Suprapubic skin (tissue), 4 donors: ENCODE data around the gene MGAT3.

Source experiments
- EP300 ChIP-seq: sonication (generic); formaldehyde crosslinking; IDR thresholded peaks from one replicate; pipeline ENCODE4 v1.6.1; 2017; ENCODE audit warnings: antibody characterized with exemption
- POLR2A ChIP-seq, 2 donors: fragments of 450-650 bp; IDR thresholded peaks; one replicate each; pipeline ENCODE4 v1.6.1; 2017; ENCODE audit warnings: antibody characterized with exemption in 2 of 2, mild to moderate bottlenecking in 2 of 2, moderate library complexity in 2 of 2
- POLR2AphosphoS5 ChIP-seq, 3 donors: sonication (generic); formaldehyde crosslinking; IDR thresholded peaks; one replicate each; pipeline ENCODE4 v1.6.1; 2017; ENCODE audit warnings: antibody characterized with exemption in 3 of 3
- TF ChIP-seq, protein P1 (sequence below), 2 donors: fragments of 200-600 bp in 1 of 2; fragments of 450-650 bp in 1 of 2; sonication (generic) in 1 of 2; IDR thresholded peaks; one replicate each; pipeline ENCODE4 v1.5.1; 2016 to 2019; ENCODE audit warnings: antibody characterized with exemption in 2 of 2, mild to moderate bottlenecking in 1 of 2, moderate library complexity in 1 of 2

DNA sequence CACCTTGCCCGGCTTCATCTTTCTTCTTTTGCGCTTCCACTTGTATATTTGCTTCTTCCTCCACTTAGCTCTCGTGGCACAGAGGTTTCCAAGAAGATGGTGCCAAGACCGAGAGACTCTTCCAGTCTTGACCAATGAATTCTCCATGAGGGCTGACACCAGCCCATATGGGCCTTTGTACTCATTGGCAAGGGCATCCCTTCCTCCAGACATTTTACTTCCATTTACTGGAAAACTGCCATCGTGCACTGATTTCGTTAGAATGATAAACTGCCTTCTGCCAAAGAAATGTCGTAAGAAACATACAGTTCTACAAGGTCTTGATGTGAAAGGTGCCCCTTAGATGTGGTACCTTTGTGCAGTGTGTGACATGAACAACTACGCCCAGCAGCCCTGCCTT, 40.6 kb downstream of the MGAT3 start:
- TF ChIP-seq, protein P1, sequence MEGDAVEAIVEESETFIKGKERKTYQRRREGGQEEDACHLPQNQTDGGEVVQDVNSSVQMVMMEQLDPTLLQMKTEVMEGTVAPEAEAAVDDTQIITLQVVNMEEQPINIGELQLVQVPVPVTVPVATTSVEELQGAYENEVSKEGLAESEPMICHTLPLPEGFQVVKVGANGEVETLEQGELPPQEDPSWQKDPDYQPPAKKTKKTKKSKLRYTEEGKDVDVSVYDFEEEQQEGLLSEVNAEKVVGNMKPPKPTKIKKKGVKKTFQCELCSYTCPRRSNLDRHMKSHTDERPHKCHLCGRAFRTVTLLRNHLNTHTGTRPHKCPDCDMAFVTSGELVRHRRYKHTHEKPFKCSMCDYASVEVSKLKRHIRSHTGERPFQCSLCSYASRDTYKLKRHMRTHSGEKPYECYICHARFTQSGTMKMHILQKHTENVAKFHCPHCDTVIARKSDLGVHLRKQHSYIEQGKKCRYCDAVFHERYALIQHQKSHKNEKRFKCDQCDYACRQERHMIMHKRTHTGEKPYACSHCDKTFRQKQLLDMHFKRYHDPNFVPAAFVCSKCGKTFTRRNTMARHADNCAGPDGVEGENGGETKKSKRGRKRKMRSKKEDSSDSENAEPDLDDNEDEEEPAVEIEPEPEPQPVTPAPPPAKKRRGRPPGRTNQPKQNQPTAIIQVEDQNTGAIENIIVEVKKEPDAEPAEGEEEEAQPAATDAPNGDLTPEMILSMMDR (IDR thresholded peaks at IDR 0.05) = no peak
- no peak for TF ChIP-seq POLR2A (IDR thresholded peaks at IDR 0.05)
- no peak for TF ChIP-seq POLR2AphosphoS5 (IDR thresholded peaks at IDR 0.05)
- TF ChIP-seq EP300 = no peak
